Measurements from ENCODE around the gene PSMD12. TPM values are rescaled to one million over a fixed set of nuclear protein-coding genes. Genes with fewer than 3 reads are reported as not detected.

The PSMD12 gene
- 87.2 to 131 TPM (median 95.3 TPM) in 5 replicates for total RNA-seq (2022; extraction: Qiagen RNA extraction; ENCODE audit: low read depth)

GRCh38 chr17:67366193-67367157 is at the start of gene PSMD12:
TSS of gene PSMD12 (minus strand) at chr17:67366577. CDS start at chr17:67366519, 58 bp downstream.

GRCh38 chr17:67376737-67377487 is 10.5 kb upstream of the PSMD12 start, which contains the start of gene PITPNC1:
TSS of gene PITPNC1 (plus strand) at chr17:67377281.

Other genes starting within 250 kb of the PSMD12 start
- 7.0 to 12.6 TPM (median 10.1 TPM) in 5 replicates for gene HELZ, start 121.4 kb downstream of the PSMD12 start, total RNA-seq (2022; extraction: Qiagen RNA extraction; ENCODE audit: low read depth)
- 17.6 to 23.0 TPM (median 20.4 TPM) in 5 replicates for gene PITPNC1, start 10.7 kb upstream of the PSMD12 start, total RNA-seq (2022; extraction: Qiagen RNA extraction; ENCODE audit: low read depth)